Stomach (tissue), 9 donors: Measurements from ENCODE around the gene IZUMO2. TPM values are rescaled to one million over a fixed set of nuclear protein-coding genes. Genes with fewer than 3 reads are reported as not detected.
"Not testable (repeated sequence)": the region's sequence is repeated elsewhere in the genome, so short reads cannot be mapped to it uniquely, and the experiment has no call there.

Experiments
- DNase-seq, 2 donors: peaks; one replicate each; pipeline versions ENCODE4 v3.0.0 to v3.0.0-alpha.2; 2013 to 2019
- H3K27ac ChIP-seq, 5 donors: fragments of 200-600 bp in 4 of 5; sonication (generic) in 4 of 5; one replicate each; pipeline ENCODE4 v1.5.1; 2013 to 2019; ENCODE audit warnings: mild to moderate bottlenecking in 1 of 5, moderate library complexity in 1 of 5
- H3K27me3 ChIP-seq, 3 donors: fragments of 200-600 bp; sonication (generic); one replicate each; pipeline ENCODE4 v1.5.1; 2017 to 2019; ENCODE audit warnings: mixed run types in 1 of 3
- H3K36me3 ChIP-seq, 4 donors: fragments of 200-600 bp; sonication (generic); 1 replicate in 3 of 4; 2 replicates in 1 of 4; pipeline ENCODE4 v1.5.1; 2016 to 2019
- H3K4me1 ChIP-seq, 4 donors: fragments of 200-600 bp; sonication (generic); one replicate each; pipeline ENCODE4 v1.5.1; 2016 to 2019
- H3K4me3 ChIP-seq, 4 donors: fragments of 200-600 bp; sonication (generic) in 3 of 4; one replicate each; pipeline ENCODE4 v1.5.1; 2016 to 2019; ENCODE audit warnings: mild to moderate bottlenecking in 1 of 4
- H3K9me3 ChIP-seq, 4 donors: fragments of 200-600 bp; sonication (generic); one replicate each; pipeline ENCODE4 v1.5.1; 2016 to 2019
- EP300 ChIP-seq: sonication (generic); formaldehyde crosslinking; IDR thresholded peaks from one replicate; pipeline ENCODE4 v1.6.1; 2017; ENCODE audit warnings: antibody characterized with exemption
- POLR2A ChIP-seq, 4 donors: fragments of 450-650 bp; IDR thresholded peaks; one replicate each; pipeline ENCODE4 v1.6.1; 2016; ENCODE audit warnings: antibody characterized with exemption in 4 of 4, control low read depth in 2 of 4, mild to moderate bottlenecking in 1 of 4, moderate library complexity in 1 of 4
- POLR2AphosphoS5 ChIP-seq, 3 donors: sonication (generic); formaldehyde crosslinking; IDR thresholded peaks; one replicate each; pipeline ENCODE4 v1.6.1; 2016; ENCODE audit warnings: antibody characterized with exemption in 3 of 3
- WGBS, 5 donors: extraction: QIAGEN DNeasy Blood & Tissue Kit in 3 of 5; methylation state at CpG; one replicate each; pipeline versions ENCODE4 v1.1.5 to v1.1.7; 2013 to 2018; 5-methylcytosine and 5-hydroxymethylcytosine counted together
- intact Hi-C: fragments of 100-400 bp; cut with DNase I; formaldehyde crosslinking; loops from one replicate; pipeline ENCODE4 v1.15.1; 2023; ENCODE audit warnings: low total_unique reads
- polyA plus RNA-seq, 3 donors: library from polyadenylated mRNA; stranded (reverse); fragments of 200-250 nt; gene quantifications; one replicate each; pipeline ENCODE4 v1.2.3, GENCODE V29; 2013
- total RNA-seq, 5 donors: library from RNA; depleted of rRNA; stranded (reverse); fragments of >200 nt; gene quantifications; one replicate each; pipeline versions ENCODE4 v1.1.0 to v1.2.3, GENCODE V29; 2014 to 2016
- TF ChIP-seq, protein P1 (sequence below), 7 experiments: fragments of 450-650 bp in 4 of 7; fragments of 200-600 bp in 3 of 7; sonication (generic) in 3 of 7; IDR thresholded peaks; one replicate each; pipeline ENCODE4 v1.5.1; 2016 to 2019; ENCODE audit warnings: antibody characterized with exemption in 7 of 7, control low read depth in 2 of 7, mild to moderate bottlenecking in 1 of 7
- donor health status: healthy with polysubstance abuse.
- donor health status: Bipolar disorder and iron deficiency.
- donor health status: healthy.

Gene IZUMO2
- total and polyA plus RNA-seq, 8 donors, result not detected

- Histone ChIP-seq H3K36me3 (no peaks in the 10 kb centered on the region), H3K27ac (no peak overlapping the region), H3K27me3 (peaks cover 0 to 48% (median 0%) of the 10 kb centered on the region in 3 donors), H3K4me3 (no peak overlapping the region), H3K4me1 (peaks cover 0 to 2% (median under 1%) of the 10 kb centered on the region in 4 donors), H3K9me3 (no peaks in the 10 kb centered on the region)
- no peak for DNase-seq
- intact Hi-C loops, result no loop called here
- 62 to 75% (median 67%) methylated on average over 4 of the region's 4 CpGs for WGBS, 5 donors
- TF ChIP-seq, protein P1, sequence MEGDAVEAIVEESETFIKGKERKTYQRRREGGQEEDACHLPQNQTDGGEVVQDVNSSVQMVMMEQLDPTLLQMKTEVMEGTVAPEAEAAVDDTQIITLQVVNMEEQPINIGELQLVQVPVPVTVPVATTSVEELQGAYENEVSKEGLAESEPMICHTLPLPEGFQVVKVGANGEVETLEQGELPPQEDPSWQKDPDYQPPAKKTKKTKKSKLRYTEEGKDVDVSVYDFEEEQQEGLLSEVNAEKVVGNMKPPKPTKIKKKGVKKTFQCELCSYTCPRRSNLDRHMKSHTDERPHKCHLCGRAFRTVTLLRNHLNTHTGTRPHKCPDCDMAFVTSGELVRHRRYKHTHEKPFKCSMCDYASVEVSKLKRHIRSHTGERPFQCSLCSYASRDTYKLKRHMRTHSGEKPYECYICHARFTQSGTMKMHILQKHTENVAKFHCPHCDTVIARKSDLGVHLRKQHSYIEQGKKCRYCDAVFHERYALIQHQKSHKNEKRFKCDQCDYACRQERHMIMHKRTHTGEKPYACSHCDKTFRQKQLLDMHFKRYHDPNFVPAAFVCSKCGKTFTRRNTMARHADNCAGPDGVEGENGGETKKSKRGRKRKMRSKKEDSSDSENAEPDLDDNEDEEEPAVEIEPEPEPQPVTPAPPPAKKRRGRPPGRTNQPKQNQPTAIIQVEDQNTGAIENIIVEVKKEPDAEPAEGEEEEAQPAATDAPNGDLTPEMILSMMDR (IDR thresholded peaks at IDR 0.05), result no peak
- TF ChIP-seq EP300 (no peak), POLR2A (IDR thresholded peaks at IDR 0.05) (no peak), POLR2AphosphoS5 (IDR thresholded peaks at IDR 0.05) (no peak)
These were observed 10.5 kb downstream of the IZUMO2 start for GRCh38 chr19:50152578-50152977.

DNA sequence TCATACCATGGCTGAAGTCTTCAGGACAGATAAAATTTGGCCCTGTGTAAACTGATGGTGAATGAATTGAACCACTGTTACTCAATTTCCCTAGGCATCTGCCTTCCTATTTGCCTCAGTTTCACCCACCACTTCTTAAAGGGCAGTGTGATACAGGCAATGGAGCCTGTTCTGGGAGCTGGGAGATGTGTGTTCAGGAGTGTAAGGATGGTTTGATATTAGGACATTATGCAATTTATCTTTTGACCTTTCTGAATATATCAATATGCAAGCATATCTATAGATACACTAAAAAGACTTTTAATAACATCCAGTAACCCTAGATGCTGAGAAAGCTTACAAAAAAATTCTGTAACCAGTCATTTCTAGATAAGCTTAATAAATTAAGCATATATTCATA lies 14.6 kb downstream of the IZUMO2 start:
- H3K4me1 ChIP-seq, result peaks cover 6 to 10% (median 7%) of the 10 kb centered on the region in 4 donors
- no peak for DNase-seq
- peaks cover 0 to 40% (median 0%) of the 10 kb centered on the region in 3 donors for H3K27me3 ChIP-seq
- no peaks in the 10 kb centered on the region for H3K36me3 ChIP-seq
- TF ChIP-seq EP300 (no peak), POLR2A (IDR thresholded peaks at IDR 0.05) (no peak), POLR2AphosphoS5 (IDR thresholded peaks at IDR 0.05) (no peak)
- TF ChIP-seq, protein P1 (IDR thresholded peaks at IDR 0.05), result no peak
- H3K9me3 ChIP-seq, result no peaks in the 10 kb centered on the region
- no peak overlapping the region for H3K27ac ChIP-seq
- intact Hi-C loops, result no loop called here
- peak overlapping the region in 1 of 4 donors; percentile 69 for H3K4me3 ChIP-seq

DNA sequence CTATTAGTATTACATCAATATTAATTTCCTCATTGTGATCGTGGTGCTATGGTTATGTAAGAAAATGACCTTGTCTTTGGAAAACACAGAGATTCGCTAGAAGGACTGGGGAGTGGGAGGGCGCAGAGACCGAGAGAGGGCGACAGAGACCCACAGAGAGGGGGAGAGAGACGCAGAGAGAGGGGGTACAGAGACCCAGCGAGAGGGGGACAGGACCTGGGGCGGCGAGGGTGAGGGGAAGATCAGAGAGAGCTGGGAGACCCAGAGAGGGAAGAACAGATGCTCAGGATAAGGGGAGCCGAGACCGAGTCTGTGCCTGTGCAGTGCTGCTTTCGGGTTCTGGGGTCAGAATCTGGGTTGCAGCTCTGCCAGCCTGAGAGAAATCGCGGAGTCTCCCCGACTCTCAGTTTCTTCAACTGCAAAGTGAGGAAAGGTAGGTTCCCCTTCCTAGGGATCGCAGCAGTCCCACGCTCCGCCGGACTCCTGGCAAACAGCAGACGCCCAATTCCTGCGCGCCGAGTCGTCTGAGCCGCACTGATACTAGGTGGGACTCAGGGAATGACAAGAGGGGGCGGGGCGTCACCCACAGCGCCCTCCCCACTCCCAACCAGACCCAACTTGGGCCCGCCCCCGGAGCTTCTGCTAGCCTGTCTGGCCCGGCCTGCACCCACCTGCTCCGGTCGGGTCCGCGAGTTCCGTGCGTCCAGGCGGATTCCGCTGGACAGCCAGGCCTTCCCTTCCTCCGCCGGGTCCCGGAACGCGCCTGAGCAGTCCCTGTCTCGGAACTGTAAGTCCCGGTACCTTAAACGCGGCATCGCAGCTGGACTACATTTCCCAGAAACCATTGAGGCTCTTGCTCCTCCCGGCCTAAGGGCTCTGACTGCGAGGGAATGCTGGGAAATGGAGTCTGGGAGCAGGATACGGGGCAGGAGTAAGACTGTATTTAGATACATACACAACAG lies 15.3 kb downstream of the IZUMO2 start:
- Histone ChIP-seq H3K27me3 (peaks cover 0 to 32% (median 0%) of the 10 kb centered on the region in 3 donors), H3K36me3 (no peaks in the 10 kb centered on the region), H3K27ac (peak overlapping the region; percentile 61 to 83 (median 74)), H3K9me3 (no peaks in the 10 kb centered on the region), H3K4me1 (peaks cover 6 to 10% (median 7%) of the 10 kb centered on the region in 4 donors), H3K4me3 (peak overlapping the region; percentile 53 to 69 (median 65))
- intact Hi-C loops, result no loop called here
- DNase-seq, result peak; percentile 87 to 96
- TF ChIP-seq POLR2A (IDR thresholded peaks at IDR 0.05) (no peak), POLR2AphosphoS5 (IDR thresholded peaks at IDR 0.05) (peak in 2 of 3 donors; percentile 59 to 61), EP300 (no peak)
- TF ChIP-seq, protein P1 (IDR thresholded peaks at IDR 0.05), result peak in 4 of 7 experiments; percentile 32 to 46 (median 36)
- WGBS, 5 donors, result 1 to 3% (median 1%) methylated on average over 37 to 52 of the region's 52 CpGs

GRCh38 chr19:50141921-50142320 lies 21.2 kb downstream of the IZUMO2 start:
- H3K9me3 ChIP-seq, DNase-seq, H3K27ac ChIP-seq, intact Hi-C loops, H3K36me3 ChIP-seq, H3K4me3 ChIP-seq, H3K27me3 ChIP-seq, H3K4me1 ChIP-seq: not testable (repeated sequence)
- 92 to 100% (median 95%) methylated on average over 1 of the region's 1 CpG for WGBS, 5 donors

GRCh38 chr19:50140118-50140845 lies 22.8 kb downstream of the IZUMO2 start:
- intact Hi-C loops, H3K4me1 ChIP-seq, DNase-seq, H3K36me3 ChIP-seq, H3K4me3 ChIP-seq, H3K27ac ChIP-seq, H3K9me3 ChIP-seq: not testable (repeated sequence)
- H3K27me3 ChIP-seq, result peaks cover 7 to 19% (median 10%) of the 10 kb centered on the region in 3 donors
- 92 to 94% (median 92%) methylated on average over 27 to 32 of the region's 36 CpGs for WGBS, 5 donors
